HG03175 (cell line): ENCODE measurements around the gene CEACAM5.

ENCODE experiments used
- ATAC-seq: cut with Tn5 transposase; IDR thresholded peaks from one replicate; pipeline ENCODE4 v1.9.1; 2021; ENCODE audit warnings: mild to moderate bottlenecking, moderate library complexity; ENCODE audit not compliant: unreplicated experiment

The CEACAM5 gene

GRCh38 chr19:41708481-41708880 is at the start of gene CEACAM5:
CEACAM5 (plus strand) TSS chr19:41708626; CDS start chr19:41708732, 106 bp downstream.
- no peak for ATAC-seq

GRCh38 chr19:41666075-41666474 is 42.4 kb upstream of the CEACAM5 start:
- no peak for ATAC-seq

DNA sequence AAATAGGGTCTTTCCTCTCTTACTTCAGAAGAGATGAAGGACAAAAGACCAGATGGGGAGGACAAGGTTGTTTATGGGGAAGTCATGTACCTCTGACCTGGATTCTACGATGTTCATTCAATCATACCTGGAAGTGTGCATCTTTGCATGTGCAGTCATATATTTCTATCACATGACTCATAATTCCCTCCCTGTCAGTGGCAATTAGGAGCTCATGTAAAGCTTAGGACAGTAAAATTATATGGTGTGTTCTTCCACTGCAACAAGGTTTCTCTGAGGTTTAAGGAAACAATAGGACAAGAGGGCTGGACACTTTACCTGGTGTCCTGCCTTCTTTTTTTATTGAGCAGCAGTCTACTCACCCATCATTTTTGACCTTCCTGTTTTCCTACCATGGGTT is 40.1 kb upstream of the CEACAM5 start:
- ATAC-seq: no peak

DNA sequence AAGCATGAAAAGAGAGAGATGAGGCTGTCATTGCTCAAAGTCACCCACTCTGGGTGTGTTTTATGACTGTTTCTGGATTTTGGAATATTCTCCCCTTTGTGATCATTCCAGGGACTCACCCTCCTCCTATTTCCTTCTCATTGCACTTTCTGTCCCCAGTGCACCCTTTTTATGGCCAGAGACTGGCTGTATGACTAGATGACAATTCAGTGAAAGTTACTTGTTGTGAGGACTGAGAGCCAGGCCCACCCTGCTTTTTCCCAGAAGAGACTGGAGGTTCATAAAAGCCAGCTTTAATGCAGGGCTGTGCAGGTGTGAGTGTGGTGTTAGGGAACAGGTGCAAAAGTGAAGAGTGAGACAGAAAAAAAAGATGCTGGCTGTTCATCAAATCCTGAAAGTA is 37.7 kb upstream of the CEACAM5 start:
- no peak for ATAC-seq

DNA sequence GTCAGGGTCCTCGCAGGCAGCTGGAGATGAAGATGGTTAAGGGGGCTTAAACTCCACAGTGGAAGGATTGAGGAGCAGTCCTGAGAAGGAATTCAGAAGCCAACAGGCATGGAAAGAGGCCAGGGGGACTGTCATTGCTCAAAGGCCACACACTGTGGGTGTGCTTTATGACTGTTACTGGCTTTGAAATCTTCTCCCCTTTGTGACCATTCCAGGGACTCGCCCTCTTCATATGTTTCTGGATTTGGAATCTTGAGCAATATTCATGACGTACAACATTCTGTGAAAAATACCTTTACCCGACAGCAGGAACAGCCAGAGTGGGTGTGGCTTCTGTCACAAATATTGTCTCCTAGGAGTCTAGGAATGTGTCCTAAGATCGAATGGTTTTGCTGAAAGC is 36.9 kb upstream of the CEACAM5 start:
- ATAC-seq: no peak

DNA sequence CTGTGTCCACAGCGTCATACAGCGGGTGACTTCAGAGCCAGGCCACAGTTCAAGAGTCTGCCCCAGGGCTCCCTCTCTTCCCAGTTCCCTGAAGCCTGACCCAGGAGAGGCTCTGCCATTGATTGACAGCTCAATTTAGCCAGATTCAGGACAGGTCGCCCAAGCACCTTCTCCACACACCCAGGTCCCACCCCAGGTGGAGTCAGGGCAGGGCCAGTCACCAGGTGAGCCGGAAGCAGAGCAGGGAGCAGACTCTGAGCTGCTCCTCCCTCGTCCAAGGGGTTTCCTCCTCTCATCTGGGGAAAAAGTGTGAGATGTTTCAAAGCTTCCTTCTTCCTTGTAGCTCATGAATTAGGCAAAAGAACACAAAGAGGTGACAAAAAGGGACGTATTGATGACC is 26.0 kb upstream of the CEACAM5 start:
- no peak for ATAC-seq

DNA sequence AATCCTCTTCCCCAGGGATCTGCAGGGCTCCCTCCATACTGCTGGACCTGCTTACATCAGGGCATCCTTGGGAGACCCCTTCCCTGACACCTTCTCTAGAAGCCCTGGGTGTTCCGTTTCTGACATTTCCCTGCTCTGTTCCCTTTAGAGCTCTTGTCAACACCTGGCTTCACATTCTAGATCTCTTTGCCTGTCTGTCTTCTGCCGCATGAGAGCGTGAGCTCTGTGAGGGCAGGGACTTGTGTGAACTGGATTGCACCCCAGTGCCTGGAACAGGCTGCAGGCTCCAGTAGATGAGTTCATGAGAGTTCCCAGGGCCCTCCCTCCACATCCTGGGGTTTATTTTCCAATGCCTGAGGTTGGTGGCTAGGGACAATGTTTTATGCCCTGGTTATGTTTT is 21.0 kb upstream of the CEACAM5 start:
- ATAC-seq: no peak

GRCh38 chr19:41688098-41688497 is 20.3 kb upstream of the CEACAM5 start, which contains the start of gene CEACAM7:
CEACAM7 (minus strand) TSS chr19:41688270; CDS start chr19:41688165, 105 bp downstream.
- ATAC-seq: no peak

GRCh38 chr19:41688687-41689086 is 19.7 kb upstream of the CEACAM5 start:
- no peak for ATAC-seq

DNA sequence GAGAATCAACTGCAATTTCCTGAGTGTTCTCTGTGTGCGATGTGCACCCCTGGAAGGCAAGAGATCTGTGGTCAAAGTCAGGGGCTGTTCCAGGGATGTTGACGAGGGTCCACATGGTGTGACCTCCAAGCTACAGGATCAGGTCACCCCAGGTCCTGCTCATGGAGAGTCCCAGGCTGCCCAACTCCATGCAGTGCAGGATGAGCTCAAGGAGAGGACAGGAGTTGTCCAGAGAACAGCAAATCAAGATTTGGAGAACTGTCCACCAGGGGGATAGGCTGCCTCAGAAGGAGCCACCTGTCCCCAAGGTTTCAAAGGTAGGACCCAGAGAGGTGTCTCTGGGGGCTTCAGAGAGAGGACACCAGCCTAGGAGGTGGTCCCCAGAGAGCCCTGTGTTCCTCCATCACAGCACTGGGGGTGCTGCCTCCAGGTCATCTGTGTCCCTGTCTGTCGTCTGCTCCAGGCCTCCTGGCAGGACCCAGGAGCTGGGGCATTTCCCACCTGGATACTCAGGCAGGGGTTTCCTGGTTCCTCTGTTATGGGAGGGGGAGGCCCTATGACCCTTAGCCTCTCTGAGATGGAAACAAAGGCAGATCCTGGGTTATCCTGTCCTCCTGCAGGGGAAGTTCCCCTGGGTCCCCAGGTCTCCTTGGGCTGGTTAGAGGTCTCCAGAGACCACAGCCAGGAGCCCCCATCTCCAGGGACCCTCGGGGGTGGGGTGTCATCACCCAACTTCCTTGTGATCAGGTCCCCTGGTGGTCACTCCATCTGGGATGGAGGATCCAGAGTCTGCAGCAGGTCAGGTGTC is 18.2 kb upstream of the CEACAM5 start:
- no peak for ATAC-seq

- ATAC-seq: no peak
Observed at GRCh38 chr19:41690801-41691065, 17.7 kb upstream of the CEACAM5 start.

GRCh38 chr19:41691268-41691970 is 17.0 kb upstream of the CEACAM5 start:
- ATAC-seq: no peak

GRCh38 chr19:41694196-41694595 is 14.2 kb upstream of the CEACAM5 start:
- ATAC-seq: no peak

DNA sequence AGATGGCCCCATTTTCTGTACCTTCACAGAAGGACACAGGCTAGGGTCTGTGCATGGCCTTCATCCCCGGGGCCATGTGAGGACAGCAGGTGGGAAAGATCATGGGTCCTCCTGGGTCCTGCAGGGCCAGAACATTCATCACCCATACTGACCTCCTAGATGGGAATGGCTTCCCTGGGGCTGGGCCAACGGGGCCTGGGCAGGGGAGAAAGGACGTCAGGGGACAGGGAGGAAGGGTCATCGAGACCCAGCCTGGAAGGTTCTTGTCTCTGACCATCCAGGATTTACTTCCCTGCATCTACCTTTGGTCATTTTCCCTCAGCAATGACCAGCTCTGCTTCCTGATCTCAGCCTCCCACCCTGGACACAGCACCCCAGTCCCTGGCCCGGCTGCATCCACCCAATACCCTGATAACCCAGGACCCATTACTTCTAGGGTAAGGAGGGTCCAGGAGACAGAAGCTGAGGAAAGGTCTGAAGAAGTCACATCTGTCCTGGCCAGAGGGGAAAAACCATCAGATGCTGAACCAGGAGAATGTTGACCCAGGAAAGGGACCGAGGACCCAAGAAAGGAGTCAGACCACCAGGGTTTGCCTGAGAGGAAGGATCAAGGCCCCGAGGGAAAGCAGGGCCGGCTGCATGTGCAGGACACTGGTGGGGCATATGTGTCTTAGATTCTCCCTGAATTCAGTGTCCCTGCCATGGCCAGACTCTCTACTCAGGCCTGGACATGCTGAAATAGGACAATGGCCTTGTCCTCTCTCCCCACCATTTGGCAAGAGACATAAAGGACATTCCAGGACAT is 13.4 kb upstream of the CEACAM5 start:
- no peak for ATAC-seq

DNA sequence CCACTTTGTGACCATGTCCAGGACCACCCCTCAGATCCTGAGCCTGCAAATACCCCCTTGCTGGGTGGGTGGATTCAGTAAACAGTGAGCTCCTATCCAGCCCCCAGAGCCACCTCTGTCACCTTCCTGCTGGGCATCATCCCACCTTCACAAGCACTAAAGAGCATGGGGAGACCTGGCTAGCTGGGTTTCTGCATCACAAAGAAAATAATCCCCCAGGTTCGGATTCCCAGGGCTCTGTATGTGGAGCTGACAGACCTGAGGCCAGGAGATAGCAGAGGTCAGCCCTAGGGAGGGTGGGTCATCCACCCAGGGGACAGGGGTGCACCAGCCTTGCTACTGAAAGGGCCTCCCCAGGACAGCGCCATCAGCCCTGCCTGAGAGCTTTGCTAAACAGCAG is 12.7 kb upstream of the CEACAM5 start:
- no peak for ATAC-seq

- ATAC-seq: no peak
Observed at GRCh38 chr19:41696402-41697197, 11.8 kb upstream of the CEACAM5 start.

GRCh38 chr19:41697198-41697855 is 11.1 kb upstream of the CEACAM5 start:
- no peak for ATAC-seq

GRCh38 chr19:41698746-41699230 is 9.6 kb upstream of the CEACAM5 start:
- ATAC-seq: no peak

- ATAC-seq: no peak
Observed at GRCh38 chr19:41699231-41699967, 9.0 kb upstream of the CEACAM5 start.

DNA sequence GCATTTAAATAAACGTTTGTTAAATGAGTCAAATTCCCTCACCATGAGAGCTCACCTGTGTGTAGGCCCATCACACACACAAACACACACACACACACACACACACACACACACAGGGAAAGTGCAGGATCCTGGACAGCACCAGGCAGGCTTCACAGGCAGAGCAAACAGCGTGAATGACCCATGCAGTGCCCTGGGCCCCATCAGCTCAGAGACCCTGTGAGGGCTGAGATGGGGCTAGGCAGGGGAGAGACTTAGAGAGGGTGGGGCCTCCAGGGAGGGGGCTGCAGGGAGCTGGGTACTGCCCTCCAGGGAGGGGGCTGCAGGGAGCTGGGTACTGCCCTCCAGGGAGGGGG is 8.5 kb upstream of the CEACAM5 start:
- ATAC-seq: no peak
